Activated naive CD4-positive, alpha-beta T cell treated with anti-CD3 and anti-CD28 coated beads for 36 hours (primary cell): Measurements from ENCODE around the gene FAM136A. TPM values are rescaled to one million over a fixed set of nuclear protein-coding genes. Genes with fewer than 3 reads are reported as not detected.
A peak's percentile ranks its signal among the peaks of the same experiment; 100 is the strongest.

Experiments used
- CTCF ChIA-PET: fragments of 350-600 bp; sonication (Branson Sonifier 250); formaldehyde crosslinking; loops from one replicate; lab custom pipeline; 2021; ENCODE audit warnings: antibody characterized with exemption; lab: Charles Lee
- DNase-seq: peaks from one replicate; pipeline ENCODE4 v3.0.0-alpha.2; 2020
- H3K27ac Mint-ChIP-seq: one replicate; pipeline ENCODE4 v1.8.0; 2021; ENCODE audit warnings: mild to moderate bottlenecking, mixed read lengths
- H3K27me3 Mint-ChIP-seq: one replicate; pipeline ENCODE4 v1.8.0; 2021; ENCODE audit warnings: low read depth, mixed read lengths
- H3K36me3 Mint-ChIP-seq: one replicate; pipeline ENCODE4 v1.8.0; 2021; ENCODE audit warnings: low read depth, mixed read lengths
- H3K4me1 Mint-ChIP-seq: one replicate; pipeline ENCODE4 v1.8.0; 2021; ENCODE audit warnings: low read depth, mixed read lengths
- H3K4me3 Mint-ChIP-seq: one replicate; pipeline ENCODE4 v1.8.0; 2021; ENCODE audit warnings: mild to moderate bottlenecking, moderate library complexity, mixed read lengths
- H3K9me3 Mint-ChIP-seq: one replicate; pipeline ENCODE4 v1.8.0; 2021; ENCODE audit warnings: mixed read lengths
- intact Hi-C: fragments of 100-400 bp; cut with micrococcal nuclease; formaldehyde crosslinking; loops from one replicate; pipeline ENCODE4 v1.15.1; 2023
- total RNA-seq, 2 experiments: library from RNA; stranded (reverse); gene quantifications; one replicate each; pipeline ENCODE4 v1.2.3, GENCODE V29; 2021

Gene FAM136A
- 10 to 100 TPM; 41.9 to 44.0 TPM for total RNA-seq

GRCh38 chr2:70301344-70302194 lies at the start of gene FAM136A:
Gene FAM136A (minus strand): TSS chr2:70302067. CDS start chr2:70302011, 56 bp downstream.
- DNase-seq: peak; percentile 92
- H3K27me3 Mint-ChIP-seq: no peaks in the 10 kb centered on the region
- intact Hi-C loops: loop anchor here (1.0 to 10.0 kb wide), 8 partner anchors 8 to 577 kb away; partner anchors contain the start of genes ADD2, SNRPG and TIA1
- peak within 1 kb of the TSS; percentile 94 for H3K27ac Mint-ChIP-seq
- H3K36me3 Mint-ChIP-seq: peaks cover 27% of the 10 kb centered on the region
- peak within 1 kb of the TSS; percentile 93 for H3K4me3 Mint-ChIP-seq
- peaks cover 38% of the 10 kb centered on the region for H3K4me1 Mint-ChIP-seq
- CTCF ChIA-PET: interaction anchor here (0.6 to 5.7 kb wide), 11 partner anchors 8 to 467 kb away, joined by 3 to 121 read pairs (median 4); partner anchors contain the start of genes ADD2 and SNRPG
- no peaks in the 10 kb centered on the region for H3K9me3 Mint-ChIP-seq

- DNase-seq: no peak
- H3K27me3 Mint-ChIP-seq: no peaks in the 10 kb centered on the region
- CTCF ChIA-PET: interaction anchor here (0.7 to 2.1 kb wide), 2 partner anchors 9 to 502 kb away, joined by 3 to 6 read pairs; no protein-coding TSS in a partner anchor
- H3K27ac Mint-ChIP-seq: no peak overlapping the region
- H3K36me3 Mint-ChIP-seq: no peaks in the 10 kb centered on the region
- intact Hi-C loops: loop anchor here (10.0 kb wide), 1 partner anchor 435 kb away; no protein-coding TSS in a partner anchor
- no peaks in the 10 kb centered on the region for H3K4me1 Mint-ChIP-seq
- no peaks in the 10 kb centered on the region for H3K9me3 Mint-ChIP-seq
- no peak overlapping the region for H3K4me3 Mint-ChIP-seq
Measured at GRCh38 chr2:70349921-70350685, 48.2 kb upstream of the FAM136A start.

GRCh38 chr2:70347831-70348230 lies 46.0 kb upstream of the FAM136A start:
- Mint-ChIP-seq H3K27ac (no peak overlapping the region), H3K9me3 (no peaks in the 10 kb centered on the region), H3K36me3 (no peaks in the 10 kb centered on the region), H3K4me1 (no peaks in the 10 kb centered on the region), H3K27me3 (no peaks in the 10 kb centered on the region), H3K4me3 (no peak overlapping the region)
- CTCF ChIA-PET: interaction anchor here (1.3 kb wide), 1 partner anchor 12 kb away, joined by 3 read pairs; no protein-coding TSS in a partner anchor
- DNase-seq: no peak
- intact Hi-C loops: loop anchor here (10.0 kb wide), 1 partner anchor 437 kb away; no protein-coding TSS in a partner anchor

- Mint-ChIP-seq H3K36me3 (no peaks in the 10 kb centered on the region), H3K27me3 (no peaks in the 10 kb centered on the region), H3K4me3 (no peak overlapping the region), H3K9me3 (no peaks in the 10 kb centered on the region), H3K4me1 (peaks cover 2% of the 10 kb centered on the region), H3K27ac (no peak overlapping the region)
- peak; percentile 18 for DNase-seq
- intact Hi-C loops: loop anchor here (10.0 kb wide), 1 partner anchor 441 kb away; no protein-coding TSS in a partner anchor
- CTCF ChIA-PET: no interaction called here
Measured at GRCh38 chr2:70344195-70344594, 42.3 kb upstream of the FAM136A start.

- no peaks in the 10 kb centered on the region for H3K36me3 Mint-ChIP-seq
- H3K27ac Mint-ChIP-seq: no peak overlapping the region
- H3K9me3 Mint-ChIP-seq: no peaks in the 10 kb centered on the region
- DNase-seq: no peak
- H3K4me3 Mint-ChIP-seq: no peak overlapping the region
- intact Hi-C loops: loop anchor here (1.0 to 10.0 kb wide), 6 partner anchors 37 to 443 kb away; no protein-coding TSS in a partner anchor
- CTCF ChIA-PET: interaction anchor here (0.6 to 6.1 kb wide), 28 partner anchors 9 to 1199 kb away, joined by 3 to 66 read pairs (median 5); partner anchors contain the start of gene ADD2
- no peaks in the 10 kb centered on the region for H3K27me3 Mint-ChIP-seq
- peaks cover 5% of the 10 kb centered on the region for H3K4me1 Mint-ChIP-seq
Measured at GRCh38 chr2:70341477-70341765, 39.6 kb upstream of the FAM136A start.

GRCh38 chr2:70340761-70341476 lies 39.1 kb upstream of the FAM136A start:
- intact Hi-C loops: loop anchor here (1.0 to 10.0 kb wide), 6 partner anchors 37 to 444 kb away; no protein-coding TSS in a partner anchor
- Mint-ChIP-seq H3K27me3 (no peaks in the 10 kb centered on the region), H3K4me3 (no peak overlapping the region), H3K4me1 (peaks cover 5% of the 10 kb centered on the region), H3K36me3 (no peaks in the 10 kb centered on the region), H3K27ac (no peak overlapping the region), H3K9me3 (no peaks in the 10 kb centered on the region)
- CTCF ChIA-PET: interaction anchor here (0.7 to 6.1 kb wide), 27 partner anchors 9 to 427 kb away, joined by 3 to 66 read pairs (median 5); partner anchors contain the start of gene ADD2
- peak; percentile 60 for DNase-seq

GRCh38 chr2:70340075-70340474 lies 38.2 kb upstream of the FAM136A start:
- intact Hi-C loops: loop anchor here (10.0 kb wide), 1 partner anchor 445 kb away; no protein-coding TSS in a partner anchor
- no peaks in the 10 kb centered on the region for H3K27me3 Mint-ChIP-seq
- H3K9me3 Mint-ChIP-seq: no peaks in the 10 kb centered on the region
- H3K4me1 Mint-ChIP-seq: peaks cover 5% of the 10 kb centered on the region
- no peaks in the 10 kb centered on the region for H3K36me3 Mint-ChIP-seq
- CTCF ChIA-PET: interaction anchor here (0.6 to 6.1 kb wide), 15 partner anchors 10 to 428 kb away, joined by 3 to 66 read pairs (median 6); partner anchors contain the start of gene ADD2
- DNase-seq: no peak
- no peak overlapping the region for H3K4me3 Mint-ChIP-seq
- H3K27ac Mint-ChIP-seq: no peak overlapping the region

GRCh38 chr2:70336552-70336951 lies 34.7 kb upstream of the FAM136A start:
- Mint-ChIP-seq H3K36me3 (no peaks in the 10 kb centered on the region), H3K27me3 (no peaks in the 10 kb centered on the region), H3K4me1 (peaks cover 5% of the 10 kb centered on the region), H3K4me3 (no peak overlapping the region), H3K27ac (no peak overlapping the region), H3K9me3 (no peaks in the 10 kb centered on the region)
- CTCF ChIA-PET: interaction anchor here (0.7 to 1.8 kb wide), 5 partner anchors 11 to 308 kb away, joined by 3 to 7 read pairs (median 4); no protein-coding TSS in a partner anchor
- no peak for DNase-seq
- intact Hi-C loops: no loop called here

GRCh38 chr2:70331012-70331411 lies 29.1 kb upstream of the FAM136A start:
- H3K4me1 Mint-ChIP-seq: no peaks in the 10 kb centered on the region
- intact Hi-C loops: no loop called here
- CTCF ChIA-PET: interaction anchor here (0.6 to 4.4 kb wide), 2 partner anchors 10 to 73 kb away, joined by 3 to 19 read pairs; no protein-coding TSS in a partner anchor
- no peak for DNase-seq
- H3K9me3 Mint-ChIP-seq: no peaks in the 10 kb centered on the region
- H3K36me3 Mint-ChIP-seq: no peaks in the 10 kb centered on the region
- no peak overlapping the region for H3K4me3 Mint-ChIP-seq
- no peaks in the 10 kb centered on the region for H3K27me3 Mint-ChIP-seq
- no peak overlapping the region for H3K27ac Mint-ChIP-seq

GRCh38 chr2:70330476-70330875 lies 28.6 kb upstream of the FAM136A start:
- no peak for DNase-seq
- Mint-ChIP-seq H3K4me1 (no peaks in the 10 kb centered on the region), H3K27me3 (no peaks in the 10 kb centered on the region), H3K36me3 (no peaks in the 10 kb centered on the region), H3K27ac (no peak overlapping the region), H3K9me3 (no peaks in the 10 kb centered on the region), H3K4me3 (no peak overlapping the region)
- intact Hi-C loops: no loop called here
- CTCF ChIA-PET: interaction anchor here (0.6 to 4.4 kb wide), 2 partner anchors 10 to 73 kb away, joined by 3 to 19 read pairs; no protein-coding TSS in a partner anchor

GRCh38 chr2:70328921-70329561 lies 27.2 kb upstream of the FAM136A start:
- no peaks in the 10 kb centered on the region for H3K36me3 Mint-ChIP-seq
- CTCF ChIA-PET: interaction anchor here (0.7 to 4.4 kb wide), 2 partner anchors 12 to 24 kb away, joined by 3 to 19 read pairs; no protein-coding TSS in a partner anchor
- H3K27me3 Mint-ChIP-seq: no peaks in the 10 kb centered on the region
- H3K4me1 Mint-ChIP-seq: no peaks in the 10 kb centered on the region
- H3K27ac Mint-ChIP-seq: no peak overlapping the region
- DNase-seq: no peak
- intact Hi-C loops: no loop called here
- no peaks in the 10 kb centered on the region for H3K9me3 Mint-ChIP-seq
- H3K4me3 Mint-ChIP-seq: no peak overlapping the region
